Stomach (tissue), 9 donors: ENCODE measurements around the gene MED13L. TPM values are rescaled to one million over a fixed set of nuclear protein-coding genes. Genes with fewer than 3 reads are reported as not detected.

Source experiments
- DNase-seq, 2 donors: peaks; one replicate each; pipeline versions ENCODE4 v3.0.0 to v3.0.0-alpha.2; 2013 to 2019
- H3K27ac ChIP-seq, 5 donors: fragments of 200-600 bp in 4 of 5; sonication (generic) in 4 of 5; one replicate each; pipeline ENCODE4 v1.5.1; 2013 to 2019; ENCODE audit warnings: mild to moderate bottlenecking in 1 of 5, moderate library complexity in 1 of 5
- H3K27me3 ChIP-seq, 3 donors: fragments of 200-600 bp; sonication (generic); one replicate each; pipeline ENCODE4 v1.5.1; 2017 to 2019; ENCODE audit warnings: mixed run types in 1 of 3
- H3K36me3 ChIP-seq, 4 donors: fragments of 200-600 bp; sonication (generic); 1 replicate in 3 of 4; 2 replicates in 1 of 4; pipeline ENCODE4 v1.5.1; 2016 to 2019
- H3K4me1 ChIP-seq, 4 donors: fragments of 200-600 bp; sonication (generic); one replicate each; pipeline ENCODE4 v1.5.1; 2016 to 2019
- H3K4me3 ChIP-seq, 4 donors: fragments of 200-600 bp; sonication (generic) in 3 of 4; one replicate each; pipeline ENCODE4 v1.5.1; 2016 to 2019; ENCODE audit warnings: mild to moderate bottlenecking in 1 of 4
- H3K9me3 ChIP-seq, 4 donors: fragments of 200-600 bp; sonication (generic); one replicate each; pipeline ENCODE4 v1.5.1; 2016 to 2019
- CTCF ChIP-seq, 7 experiments: fragments of 450-650 bp in 4 of 7; fragments of 200-600 bp in 3 of 7; sonication (generic) in 3 of 7; IDR thresholded peaks; one replicate each; pipeline ENCODE4 v1.5.1; 2016 to 2019; ENCODE audit warnings: antibody characterized with exemption in 7 of 7, control low read depth in 2 of 7, mild to moderate bottlenecking in 1 of 7
- EP300 ChIP-seq: sonication (generic); formaldehyde crosslinking; IDR thresholded peaks from one replicate; pipeline ENCODE4 v1.6.1; 2017; ENCODE audit warnings: antibody characterized with exemption
- POLR2A ChIP-seq, 4 donors: fragments of 450-650 bp; IDR thresholded peaks; one replicate each; pipeline ENCODE4 v1.6.1; 2016; ENCODE audit warnings: antibody characterized with exemption in 4 of 4, control low read depth in 2 of 4, mild to moderate bottlenecking in 1 of 4, moderate library complexity in 1 of 4
- POLR2AphosphoS5 ChIP-seq, 3 donors: sonication (generic); formaldehyde crosslinking; IDR thresholded peaks; one replicate each; pipeline ENCODE4 v1.6.1; 2016; ENCODE audit warnings: antibody characterized with exemption in 3 of 3
- WGBS, 5 donors: extraction: QIAGEN DNeasy Blood & Tissue Kit in 3 of 5; methylation state at CpG; one replicate each; pipeline versions ENCODE4 v1.1.5 to v1.1.7; 2013 to 2018; 5-methylcytosine and 5-hydroxymethylcytosine counted together
- intact Hi-C: fragments of 100-400 bp; cut with DNase I; formaldehyde crosslinking; loops from one replicate; pipeline ENCODE4 v1.15.1; 2023; ENCODE audit warnings: low total_unique reads
- polyA plus RNA-seq, 3 donors: library from polyadenylated mRNA; stranded (reverse); fragments of 200-250 nt; gene quantifications; one replicate each; pipeline ENCODE4 v1.2.3, GENCODE V29; 2013
- total RNA-seq, 5 donors: library from RNA; depleted of rRNA; stranded (reverse); fragments of >200 nt; gene quantifications; one replicate each; pipeline versions ENCODE4 v1.1.0 to v1.2.3, GENCODE V29; 2014 to 2016
- donor health status: healthy with polysubstance abuse.
- donor health status: Bipolar disorder and iron deficiency.
- donor health status: healthy.

Gene MED13L
- total and polyA plus RNA-seq, 8 donors = 10.4 to 305 (median 72.7) TPM

GRCh38 chr12:116092162-116092561 lies 185.3 kb downstream of the MED13L start:
- Histone ChIP-seq H3K27ac (no peak overlapping the region), H3K9me3 (no peaks in the 10 kb centered on the region), H3K27me3 (no peaks in the 10 kb centered on the region), H3K36me3 (peaks cover 5 to 18% (median 11%) of the 10 kb centered on the region in 4 donors), H3K4me3 (no peak overlapping the region), H3K4me1 (peaks cover 0 to 16% (median 8%) of the 10 kb centered on the region in 4 donors)
- 92 to 95% (median 94%) methylated on average over 3 of the region's 3 CpGs for WGBS, 5 donors
- intact Hi-C loops = no loop called here
- DNase-seq = no peak
- TF ChIP-seq POLR2AphosphoS5 (IDR thresholded peaks at IDR 0.05) = no peak
- no peak for TF ChIP-seq POLR2A (IDR thresholded peaks at IDR 0.05)
- no peak for TF ChIP-seq CTCF (IDR thresholded peaks at IDR 0.05)
- TF ChIP-seq EP300 = no peak

DNA sequence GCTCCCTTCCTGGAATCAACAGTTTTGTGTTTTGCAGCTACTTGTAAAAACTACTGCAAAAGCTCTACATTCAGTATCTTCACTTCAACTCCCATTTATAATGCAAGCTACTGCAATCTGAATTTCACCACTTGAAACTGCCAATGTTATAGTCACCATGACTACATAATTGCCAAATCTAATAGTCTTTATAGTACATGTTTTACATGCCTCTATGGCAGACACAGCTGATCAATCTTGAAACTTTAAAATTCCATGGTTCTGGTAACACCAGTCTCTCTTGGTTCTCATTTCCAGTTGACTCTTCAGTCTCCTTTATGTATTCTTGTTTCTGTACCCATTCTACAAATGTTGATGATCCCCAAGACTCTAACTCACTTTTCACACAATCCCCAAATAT lies 185.9 kb downstream of the MED13L start:
- Histone ChIP-seq H3K27ac (no peak overlapping the region), H3K27me3 (no peaks in the 10 kb centered on the region), H3K9me3 (no peaks in the 10 kb centered on the region), H3K4me3 (no peak overlapping the region), H3K36me3 (peaks cover 5 to 18% (median 11%) of the 10 kb centered on the region in 4 donors), H3K4me1 (peaks cover 0 to 17% (median 8%) of the 10 kb centered on the region in 4 donors)
- intact Hi-C loops = no loop called here
- TF ChIP-seq POLR2AphosphoS5 (IDR thresholded peaks at IDR 0.05) (no peak), CTCF (IDR thresholded peaks at IDR 0.05) (no peak), EP300 (no peak), POLR2A (IDR thresholded peaks at IDR 0.05) (no peak)
- DNase-seq = no peak

- Histone ChIP-seq H3K4me3 (no peak overlapping the region), H3K9me3 (no peaks in the 10 kb centered on the region), H3K36me3 (peaks cover 2 to 12% (median 6%) of the 10 kb centered on the region in 4 donors), H3K27ac (no peak overlapping the region), H3K4me1 (peaks cover 0 to 17% (median 8%) of the 10 kb centered on the region in 4 donors), H3K27me3 (no peaks in the 10 kb centered on the region)
- TF ChIP-seq EP300 (no peak), POLR2A (IDR thresholded peaks at IDR 0.05) (no peak), POLR2AphosphoS5 (IDR thresholded peaks at IDR 0.05) (no peak), CTCF (IDR thresholded peaks at IDR 0.05) (no peak)
- DNase-seq = no peak
- 91 to 95% (median 94%) methylated on average over 4 of the region's 4 CpGs for WGBS, 5 donors
- intact Hi-C loops = no loop called here
Measured at GRCh38 chr12:116090516-116090915, 187.0 kb downstream of the MED13L start.

DNA sequence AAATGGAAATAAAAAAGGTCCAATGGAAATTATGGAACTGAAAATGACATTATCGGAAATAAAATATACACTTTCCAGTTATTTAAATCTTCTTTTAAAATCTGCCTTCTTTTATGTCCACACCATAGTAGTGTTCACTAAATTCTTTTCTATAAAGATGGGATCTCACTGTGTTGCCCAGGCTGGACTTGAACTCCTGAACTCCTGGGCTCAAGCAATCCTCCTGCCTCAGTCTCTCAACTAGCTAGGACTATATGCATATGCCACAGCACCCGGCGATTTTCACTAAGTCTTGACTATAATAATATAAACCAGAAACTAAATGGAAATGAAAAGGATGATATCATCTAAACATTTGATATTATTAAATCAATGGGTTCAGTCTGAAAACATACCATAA lies 188.4 kb downstream of the MED13L start:
- intact Hi-C loops = no loop called here
- no peaks in the 10 kb centered on the region for H3K27me3 ChIP-seq
- H3K36me3 ChIP-seq = peaks cover 0 to 6% (median 0%) of the 10 kb centered on the region in 4 donors
- no peak for TF ChIP-seq EP300
- no peak for TF ChIP-seq POLR2AphosphoS5 (IDR thresholded peaks at IDR 0.05)
- no peak for TF ChIP-seq POLR2A (IDR thresholded peaks at IDR 0.05)
- no peak for TF ChIP-seq CTCF (IDR thresholded peaks at IDR 0.05)
- H3K4me1 ChIP-seq = peaks cover 0 to 17% (median 8%) of the 10 kb centered on the region in 4 donors
- 91 to 99% (median 97%) methylated on average over 3 of the region's 3 CpGs for WGBS, 5 donors
- DNase-seq = no peak
- H3K27ac ChIP-seq = no peak overlapping the region
- H3K9me3 ChIP-seq = no peaks in the 10 kb centered on the region
- H3K4me3 ChIP-seq = no peak overlapping the region
